HG03045 (cell line): Measurements from ENCODE around the gene FBN1.

Source experiments
- ATAC-seq: cut with Tn5 transposase; IDR thresholded peaks from one replicate; pipeline ENCODE4 v1.9.1; 2021; ENCODE audit warnings: mild to moderate bottlenecking, moderate library complexity; ENCODE audit not compliant: unreplicated experiment

The FBN1 gene

GRCh38 chr15:48645558-48646330 lies at the start of gene FBN1:
Gene FBN1 (minus strand): TSS chr15:48645709. CDS start chr15:48644769, 940 bp downstream.
- ATAC-seq, result peak; percentile 71

- ATAC-seq, result no peak
Observed at GRCh38 chr15:48693484-48693883, 48.0 kb upstream of the FBN1 start.

- no peak for ATAC-seq
Observed at GRCh38 chr15:48688493-48688892, 43.0 kb upstream of the FBN1 start.

GRCh38 chr15:48683991-48684765 lies 38.7 kb upstream of the FBN1 start:
- no peak for ATAC-seq

GRCh38 chr15:48682942-48683651 lies 37.6 kb upstream of the FBN1 start:
- no peak for ATAC-seq

- ATAC-seq, result no peak
Observed at GRCh38 chr15:48681353-48681752, 35.8 kb upstream of the FBN1 start.

- no peak for ATAC-seq
Observed at GRCh38 chr15:48680841-48681240, 35.3 kb upstream of the FBN1 start.

GRCh38 chr15:48679952-48680351 lies 34.4 kb upstream of the FBN1 start:
- no peak for ATAC-seq

GRCh38 chr15:48678851-48679250 lies 33.3 kb upstream of the FBN1 start:
- ATAC-seq, result no peak

- ATAC-seq, result no peak
Observed at GRCh38 chr15:48677821-48678220, 32.3 kb upstream of the FBN1 start.

GRCh38 chr15:48675436-48675835 lies 29.9 kb upstream of the FBN1 start:
- no peak for ATAC-seq

- ATAC-seq, result no peak
Observed at GRCh38 chr15:48674876-48675275, 29.4 kb upstream of the FBN1 start.

GRCh38 chr15:48672206-48672605 lies 26.7 kb upstream of the FBN1 start:
- ATAC-seq, result no peak

- no peak for ATAC-seq
Observed at GRCh38 chr15:48671103-48672022, 25.9 kb upstream of the FBN1 start.

- no peak for ATAC-seq
Observed at GRCh38 chr15:48667701-48668100, 22.2 kb upstream of the FBN1 start.

GRCh38 chr15:48664436-48664835 lies 18.9 kb upstream of the FBN1 start:
- ATAC-seq, result no peak

- no peak for ATAC-seq
Observed at GRCh38 chr15:48657950-48658591, 12.6 kb upstream of the FBN1 start.

- no peak for ATAC-seq
Observed at GRCh38 chr15:48654801-48655200, 9.3 kb upstream of the FBN1 start.

GRCh38 chr15:48653913-48654670 lies 8.6 kb upstream of the FBN1 start:
- no peak for ATAC-seq
